IPS-NIHi7 (cell line): Measurements from ENCODE around the gene FNDC11.
"Not testable (repeated sequence)": the region's sequence is repeated elsewhere in the genome, so short reads cannot be mapped to it uniquely, and the experiment has no call there.

ENCODE experiments used
- DNase-seq: peaks from one replicate; pipeline ENCODE4 v3.0.0; 2012; ENCODE audit warnings: mixed read lengths; ENCODE audit errors: extremely low spot score

Gene FNDC11

DNA sequence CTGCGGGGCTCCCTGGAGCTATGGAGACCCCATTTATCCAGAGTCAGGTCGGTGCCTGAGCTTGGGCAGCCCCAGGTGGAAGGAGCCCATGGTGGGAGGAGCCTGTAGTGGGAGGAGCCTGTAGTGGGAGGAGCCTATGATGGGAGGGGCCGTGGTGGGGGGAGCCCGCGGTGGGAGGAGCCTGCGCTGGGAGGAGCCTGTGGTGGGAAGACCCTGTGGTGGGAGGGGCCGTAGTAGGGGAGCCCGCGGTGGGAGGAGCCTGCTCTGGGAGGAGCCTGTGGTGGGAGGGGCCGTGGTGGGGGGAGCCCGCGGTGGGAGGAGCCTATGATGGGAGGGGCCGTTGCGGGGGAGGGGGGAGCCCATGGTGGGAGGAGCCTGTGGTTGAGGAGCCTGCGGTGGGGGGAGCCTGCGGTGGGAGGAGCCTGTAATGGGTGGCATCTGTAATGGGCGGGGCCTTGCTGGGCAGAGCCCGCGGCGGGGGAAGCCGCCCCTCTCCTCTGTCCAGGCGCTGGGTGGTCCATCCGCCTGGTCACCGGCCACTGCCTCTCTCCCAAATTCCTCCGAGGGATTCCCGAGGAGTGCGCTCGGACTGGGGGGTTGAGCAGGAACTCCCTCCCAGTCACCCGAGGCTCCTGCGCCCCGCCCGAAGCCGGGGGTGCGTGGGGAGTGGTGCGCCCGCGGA lies 567 bp upstream of the FNDC11 start:
- DNase-seq, result peak; percentile 93

DNA sequence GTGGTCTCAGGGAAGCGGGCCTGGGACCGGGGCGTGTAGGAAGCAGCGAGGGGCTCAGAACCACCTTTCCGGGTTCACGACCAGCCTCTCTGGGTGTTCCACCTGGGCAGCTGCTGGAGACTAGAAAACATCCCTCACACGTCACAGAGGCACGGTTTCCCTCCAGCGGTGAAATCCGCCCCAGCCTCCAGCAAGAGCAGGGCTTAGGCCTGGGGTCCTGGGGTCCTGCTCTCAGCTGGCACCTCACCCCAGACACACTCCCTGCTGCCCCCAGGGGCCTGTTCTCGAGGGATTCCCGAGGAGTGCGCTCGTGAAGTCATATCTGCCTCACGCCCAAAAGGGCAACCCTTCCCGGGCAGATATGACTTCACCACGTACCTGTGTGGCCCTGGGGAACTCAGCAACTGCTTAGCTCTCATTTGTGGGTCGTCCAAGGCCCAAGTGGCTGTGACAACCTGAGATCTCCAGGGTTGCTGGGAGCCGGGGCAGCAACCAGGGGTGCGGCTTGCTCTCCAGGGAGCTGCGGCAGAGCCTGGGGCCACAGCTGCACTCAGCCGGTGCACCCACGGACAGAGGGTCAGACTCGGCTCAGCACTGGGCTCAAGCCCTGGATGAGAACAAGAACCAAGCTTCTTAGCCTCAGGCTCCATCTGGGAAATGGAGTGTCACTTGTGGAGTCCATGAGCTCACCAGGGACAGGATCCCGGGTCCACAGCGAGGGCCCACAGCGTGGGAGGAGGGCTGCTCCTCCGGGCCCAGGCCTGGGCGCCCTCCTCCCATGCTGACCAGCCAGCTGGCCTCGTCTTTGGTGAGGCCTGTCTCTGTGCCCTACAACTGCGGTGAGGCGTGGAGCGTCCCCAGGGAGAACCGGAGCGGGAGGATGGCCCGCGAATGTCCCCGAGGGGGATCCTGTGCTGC lies 661 bp downstream of the FNDC11 start:
- DNase-seq, result no peak

DNA sequence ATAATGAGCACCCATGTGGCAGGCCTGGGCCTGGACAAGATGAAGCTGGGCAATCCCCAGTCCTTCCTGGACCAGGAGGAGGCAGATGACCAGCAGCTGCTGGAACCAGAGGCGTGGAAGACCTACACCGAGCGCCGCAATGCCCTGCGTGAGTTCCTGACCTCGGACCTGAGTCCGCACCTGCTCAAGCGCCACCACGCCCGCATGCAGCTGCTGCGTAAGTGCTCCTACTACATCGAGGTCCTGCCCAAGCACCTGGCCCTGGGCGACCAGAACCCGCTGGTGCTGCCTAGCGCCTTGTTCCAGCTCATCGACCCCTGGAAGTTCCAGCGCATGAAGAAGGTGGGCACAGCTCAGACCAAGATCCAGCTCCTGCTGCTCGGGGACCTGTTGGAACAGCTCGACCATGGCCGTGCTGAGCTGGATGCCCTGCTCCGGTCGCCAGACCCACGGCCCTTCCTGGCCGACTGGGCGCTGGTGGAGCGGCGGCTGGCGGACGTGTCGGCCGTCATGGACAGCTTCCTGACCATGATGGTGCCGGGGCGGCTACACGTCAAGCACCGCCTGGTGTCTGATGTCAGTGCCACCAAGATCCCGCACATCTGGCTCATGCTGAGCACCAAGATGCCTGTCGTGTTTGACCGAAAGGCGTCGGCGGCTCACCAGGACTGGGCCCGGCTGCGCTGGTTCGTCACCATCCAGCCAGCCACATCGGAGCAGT lies 1.9 kb downstream of the FNDC11 start:
- no peak for DNase-seq

DNA sequence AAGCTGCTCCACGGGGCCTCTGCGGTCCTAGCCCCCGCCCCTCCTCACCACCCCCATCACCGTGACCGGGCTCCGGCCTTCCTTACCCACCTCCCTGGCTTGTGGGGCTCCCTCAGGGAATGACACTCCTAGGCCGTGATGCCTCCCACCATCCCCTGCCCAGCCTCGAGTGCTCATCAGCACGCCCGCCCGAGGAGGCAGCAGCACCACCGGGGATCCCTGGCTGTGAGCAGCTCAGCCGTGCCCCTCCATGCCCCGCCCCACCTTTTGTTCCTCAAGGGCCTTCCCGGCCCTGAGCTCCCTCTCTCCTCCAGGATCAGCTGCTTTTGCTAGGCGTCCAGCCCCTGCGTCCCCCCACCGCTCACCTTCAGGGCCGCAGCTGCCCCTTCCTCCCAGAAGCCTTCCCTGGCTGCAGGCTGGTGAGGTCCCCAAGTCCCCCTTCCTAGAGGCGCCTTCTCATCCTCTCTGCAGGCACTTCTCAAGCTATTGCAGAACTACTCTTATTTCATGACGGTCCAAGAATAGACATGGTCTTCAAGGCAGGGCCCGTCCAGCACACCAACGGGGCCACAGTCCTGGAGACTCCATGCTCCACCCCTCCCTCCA lies 3.0 kb downstream of the FNDC11 start:
- DNase-seq, result peak; percentile 43

- no peak for DNase-seq
These were observed 3.5 kb downstream of the FNDC11 start for GRCh38 chr20:63557481-63557891.

DNA sequence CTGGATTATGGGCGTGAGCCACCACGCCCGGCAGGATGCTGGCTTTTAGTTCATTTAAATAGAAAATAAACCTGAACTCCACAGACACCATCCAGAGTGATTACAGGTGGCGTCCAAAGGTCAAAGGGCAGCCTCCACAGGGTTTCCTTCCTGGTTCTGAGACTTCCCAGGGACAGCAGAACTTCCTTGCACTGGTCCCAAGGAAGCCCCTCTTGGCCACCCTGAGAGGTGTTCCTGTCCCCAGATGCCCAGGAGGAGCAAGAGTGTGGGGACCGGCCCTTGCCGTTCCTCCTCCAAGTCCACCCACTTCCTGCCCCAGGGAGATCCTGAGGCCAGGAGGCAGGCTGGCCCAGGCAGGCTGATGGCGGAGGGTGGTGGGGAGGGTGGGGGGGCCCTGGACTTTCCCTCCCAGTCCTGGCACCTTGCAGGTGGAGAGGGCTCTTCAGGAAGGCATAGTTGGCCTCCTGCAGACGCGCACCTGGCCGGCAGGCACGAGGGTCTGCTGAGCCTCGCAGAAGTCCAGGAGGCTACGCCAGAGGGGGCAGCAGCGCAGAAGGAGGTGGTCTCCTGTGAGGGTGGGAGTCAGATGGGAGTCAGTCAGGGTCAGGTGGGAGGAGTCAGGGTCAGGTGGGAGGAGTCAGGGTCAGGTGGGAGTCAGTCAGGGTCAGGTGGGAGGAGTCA lies 5.0 kb downstream of the FNDC11 start:
- no peak for DNase-seq

GRCh38 chr20:63559485-63560332 lies 5.8 kb downstream of the FNDC11 start:
- DNase-seq, result not testable (repeated sequence)

DNA sequence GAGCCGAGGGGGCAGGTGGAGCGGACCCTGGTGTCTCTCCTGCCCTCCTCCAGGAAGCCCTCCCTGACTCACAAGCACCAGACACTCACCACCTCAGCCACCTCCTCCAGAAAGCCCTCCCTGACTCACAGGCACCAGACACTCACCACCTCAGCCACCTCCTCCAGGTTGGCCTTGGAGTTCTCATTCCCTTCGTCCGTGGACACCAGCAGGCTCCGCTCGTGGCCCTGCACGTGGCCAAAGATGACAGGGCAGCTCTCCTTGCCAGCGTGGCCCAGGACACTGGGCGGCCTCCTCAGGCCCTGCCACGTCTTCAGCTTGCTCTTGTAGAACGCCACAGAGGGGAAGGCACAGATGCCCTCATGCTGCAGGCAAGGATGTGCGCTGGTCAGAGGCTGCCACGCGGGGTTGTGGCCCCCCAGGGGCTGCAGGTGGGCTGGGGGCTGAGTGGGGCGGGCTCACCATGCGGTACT lies 6.4 kb downstream of the FNDC11 start:
- DNase-seq, result no peak

DNA sequence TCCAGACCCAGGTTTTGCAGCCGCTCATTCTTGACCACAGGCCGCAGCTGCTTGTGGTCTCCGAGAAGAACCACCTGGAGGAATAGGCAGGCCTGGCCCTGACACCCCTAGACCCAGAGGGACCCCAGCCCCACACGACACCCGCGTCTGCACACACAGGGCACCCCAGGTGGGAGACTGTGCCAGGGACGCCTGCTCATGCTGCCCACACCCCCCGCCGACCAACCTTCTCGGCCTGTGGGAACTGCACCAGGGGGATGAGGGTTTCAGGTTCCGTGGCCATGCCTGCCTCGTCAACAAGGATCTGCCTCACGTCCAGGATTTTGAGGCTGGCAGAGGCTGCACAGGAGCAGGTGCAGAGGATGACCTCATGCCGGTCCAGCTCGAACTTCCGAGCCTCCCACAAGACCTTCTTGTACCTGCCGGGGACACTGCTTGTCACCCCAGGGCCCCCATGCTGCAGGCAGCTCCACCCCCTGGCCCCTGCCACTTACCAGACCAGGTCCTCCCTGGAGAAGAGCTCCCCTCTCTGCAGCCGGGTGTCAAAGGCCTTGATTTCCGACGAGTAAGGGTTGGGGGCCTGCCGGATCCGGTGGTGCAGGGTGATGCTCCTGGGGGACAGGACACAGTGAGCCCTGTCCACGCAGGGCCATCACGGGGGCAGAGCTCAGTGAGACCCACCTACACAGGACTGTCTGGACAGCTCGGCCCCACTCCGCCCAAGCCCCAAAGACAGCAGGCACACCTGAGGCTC lies 7.1 kb downstream of the FNDC11 start:
- DNase-seq, result no peak

DNA sequence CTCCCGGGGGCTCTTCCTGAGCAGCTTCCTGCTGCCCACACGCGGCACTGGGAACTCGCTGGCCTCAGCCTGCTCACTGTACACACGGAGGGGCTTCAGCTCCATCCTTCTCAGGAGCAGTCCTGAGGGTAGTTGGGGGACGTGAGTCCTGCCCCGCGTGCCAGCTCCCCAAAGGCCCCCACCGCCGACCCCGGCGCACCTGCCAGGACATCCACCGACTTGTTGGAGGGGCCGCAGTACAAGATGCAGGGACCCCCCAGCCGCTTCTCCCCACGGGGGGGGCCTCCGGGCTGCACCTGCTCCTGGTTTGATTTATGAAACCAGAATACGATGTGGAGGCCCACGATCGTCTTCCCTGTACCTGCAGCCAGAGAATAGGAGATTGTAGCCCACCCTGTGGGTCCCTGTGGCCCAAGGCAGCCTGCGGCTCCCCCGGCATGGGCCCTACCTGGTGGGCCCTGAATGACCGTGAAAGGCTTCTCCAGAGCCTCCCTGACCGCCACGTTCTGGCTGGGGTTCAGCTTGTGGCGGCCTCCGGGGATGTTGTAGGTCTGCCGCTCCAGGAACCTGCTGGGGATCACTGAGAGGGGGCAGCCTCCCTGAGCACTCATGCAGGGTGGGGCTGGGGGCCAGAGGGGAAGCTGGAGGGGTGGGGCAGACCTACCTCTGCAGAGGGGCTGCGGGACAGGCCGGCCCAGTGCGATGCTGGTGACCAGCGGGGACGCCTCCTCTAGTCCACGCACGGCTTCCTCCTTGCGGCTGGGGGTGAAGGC lies 7.9 kb downstream of the FNDC11 start:
- no peak for DNase-seq

- no peak for DNase-seq
These were observed 8.7 kb downstream of the FNDC11 start for GRCh38 chr20:63562461-63563224.

DNA sequence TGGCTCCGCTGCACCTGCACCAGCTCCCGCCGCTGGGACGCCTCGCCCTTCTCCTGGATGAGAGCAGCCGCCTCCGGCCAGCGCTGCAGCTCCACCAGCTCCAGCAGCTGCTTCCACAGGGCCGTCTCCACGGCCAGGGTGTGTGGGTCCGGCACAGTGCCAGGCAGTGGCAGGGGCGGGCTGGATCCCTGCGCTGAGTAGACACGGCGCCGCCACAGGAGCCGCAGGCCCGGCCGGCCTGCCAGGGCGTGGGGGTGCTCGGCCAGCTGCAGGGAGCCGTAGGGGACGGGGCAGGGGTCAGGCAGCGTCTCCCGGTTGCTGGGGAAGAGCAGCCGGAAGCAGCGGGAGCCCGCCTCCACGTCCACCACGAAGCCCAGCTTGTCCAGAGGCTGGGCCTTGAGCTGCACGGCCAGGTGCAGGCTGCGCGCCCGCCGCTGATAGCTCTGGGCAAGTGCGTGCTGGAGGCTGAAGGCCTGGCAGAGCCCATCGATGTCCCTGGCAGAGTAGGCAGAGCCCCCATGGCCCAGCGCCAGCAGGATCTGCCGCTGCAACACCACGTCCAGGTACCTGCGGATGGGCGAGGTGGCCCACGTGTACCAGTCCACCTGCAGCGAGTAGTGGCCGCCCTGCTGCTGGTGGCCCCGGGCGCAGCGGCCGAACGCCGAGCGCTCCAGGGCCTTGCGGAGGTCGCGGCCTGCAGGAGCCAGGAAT lies 9.4 kb downstream of the FNDC11 start:
- DNase-seq, result no peak

DNA sequence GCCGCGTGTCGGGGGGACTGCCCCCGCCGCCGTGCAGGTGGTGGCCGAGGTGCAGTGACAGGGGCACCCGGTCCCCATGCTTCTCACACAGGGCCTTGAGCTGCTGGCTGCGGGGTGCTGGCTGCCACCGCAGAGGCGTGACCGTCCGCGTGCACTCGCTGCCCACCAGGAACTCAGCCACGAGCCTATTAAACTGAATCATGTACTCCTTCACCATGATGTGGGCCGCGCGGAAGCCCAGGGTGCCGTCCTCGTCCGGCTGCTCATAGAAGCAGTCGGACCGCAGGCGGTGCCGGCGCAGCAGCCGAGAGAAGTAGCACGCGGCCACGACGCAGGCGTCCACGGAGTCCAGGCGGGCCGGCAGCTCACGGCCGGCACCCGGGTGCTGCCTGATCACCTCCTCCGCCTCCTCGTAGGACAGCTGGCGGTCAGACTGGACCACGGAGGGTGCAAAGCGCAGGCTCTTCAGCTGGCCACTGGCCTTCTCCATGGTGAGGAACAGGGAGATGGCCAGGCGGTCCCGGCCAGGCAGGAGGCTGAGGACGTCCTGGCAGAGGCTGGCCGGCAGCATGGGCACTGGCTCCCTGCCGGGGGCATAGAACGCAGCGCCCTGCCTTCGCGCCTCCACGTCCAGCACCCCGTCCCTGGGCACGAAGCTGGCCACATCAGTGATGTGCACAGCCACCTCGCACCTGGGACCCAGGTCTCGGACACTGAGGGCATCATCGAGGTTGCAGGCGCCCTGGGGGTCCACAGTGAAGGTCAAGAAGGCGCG lies 10.3 kb downstream of the FNDC11 start:
- DNase-seq, result no peak

DNA sequence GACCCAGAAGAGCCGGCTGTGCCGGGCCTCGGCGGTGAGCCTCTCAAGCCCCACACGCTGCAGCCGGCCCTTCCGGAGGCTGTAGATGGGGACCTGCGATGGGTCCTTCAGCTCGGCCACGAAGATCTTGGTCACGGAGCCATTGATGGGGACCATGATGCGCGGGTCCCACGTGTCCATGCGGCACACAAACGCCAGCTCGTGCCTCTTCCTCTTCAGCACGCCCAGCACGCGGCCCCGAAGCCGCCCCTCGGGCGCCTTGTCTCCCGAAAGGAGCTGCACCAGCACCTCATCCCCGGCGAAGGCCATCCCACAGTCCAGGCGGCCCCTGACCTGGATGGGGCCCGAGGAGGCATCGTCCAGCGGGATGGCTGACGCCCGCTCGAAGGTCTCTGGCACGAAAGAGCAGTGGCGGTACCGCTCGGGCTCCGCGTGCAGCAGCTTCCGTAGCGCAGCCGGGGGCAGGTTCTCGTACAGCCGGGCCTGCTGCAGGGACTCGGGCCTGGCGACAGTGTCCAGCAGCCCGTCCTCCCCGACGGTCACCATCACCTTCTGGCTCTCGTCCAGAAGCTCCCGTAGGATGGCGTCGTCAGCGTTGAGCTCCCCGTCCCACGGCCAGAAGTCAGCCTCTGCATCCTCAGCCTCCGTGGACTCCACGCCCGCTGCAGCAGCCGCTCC lies 11.2 kb downstream of the FNDC11 start:
- no peak for DNase-seq

GRCh38 chr20:63565699-63566335 lies 11.9 kb downstream of the FNDC11 start:
- DNase-seq, result no peak
